WTC11 (cell line): ENCODE measurements around the gene EIF2S1.

ENCODE experiments used
- ATF3 ChIP-seq: sonication (generic); formaldehyde crosslinking; conservative IDR thresholded peaks from 2 replicates; pipeline ENCODE4 v1.8.1; 2022; ENCODE audit warnings: mild to moderate bottlenecking, missing genetic modification reagents
- TF ChIP-seq, protein P1 (sequence below): fragments of 200-600 bp; IDR thresholded peaks from 2 replicates; pipeline ENCODE4 v1.8.0; 2022; ENCODE audit warnings: antibody characterized with exemption

DNA sequence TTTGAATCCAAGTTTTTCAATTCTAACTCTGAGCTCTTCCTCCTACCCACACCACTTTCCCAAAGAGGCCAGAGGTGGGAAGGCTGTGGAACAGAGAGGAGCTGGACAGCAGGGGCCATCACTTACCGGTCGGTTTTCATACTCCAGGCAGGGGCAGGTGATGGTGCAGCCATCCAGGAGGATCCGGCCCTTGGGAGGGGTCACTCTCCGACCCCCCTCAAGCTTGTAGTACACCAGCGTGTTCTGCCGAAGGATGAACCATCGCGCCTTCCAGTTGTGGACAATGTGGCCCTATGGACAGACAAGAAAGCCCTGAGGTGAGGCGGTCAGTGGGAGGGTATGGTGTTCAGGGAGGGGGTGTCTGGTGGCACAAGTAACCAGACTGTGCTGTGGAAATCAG is 37.4 kb downstream of the EIF2S1 start:
- no peak for TF ChIP-seq ATF3 (CRISPR knock-in tag)
- TF ChIP-seq, protein P1, sequence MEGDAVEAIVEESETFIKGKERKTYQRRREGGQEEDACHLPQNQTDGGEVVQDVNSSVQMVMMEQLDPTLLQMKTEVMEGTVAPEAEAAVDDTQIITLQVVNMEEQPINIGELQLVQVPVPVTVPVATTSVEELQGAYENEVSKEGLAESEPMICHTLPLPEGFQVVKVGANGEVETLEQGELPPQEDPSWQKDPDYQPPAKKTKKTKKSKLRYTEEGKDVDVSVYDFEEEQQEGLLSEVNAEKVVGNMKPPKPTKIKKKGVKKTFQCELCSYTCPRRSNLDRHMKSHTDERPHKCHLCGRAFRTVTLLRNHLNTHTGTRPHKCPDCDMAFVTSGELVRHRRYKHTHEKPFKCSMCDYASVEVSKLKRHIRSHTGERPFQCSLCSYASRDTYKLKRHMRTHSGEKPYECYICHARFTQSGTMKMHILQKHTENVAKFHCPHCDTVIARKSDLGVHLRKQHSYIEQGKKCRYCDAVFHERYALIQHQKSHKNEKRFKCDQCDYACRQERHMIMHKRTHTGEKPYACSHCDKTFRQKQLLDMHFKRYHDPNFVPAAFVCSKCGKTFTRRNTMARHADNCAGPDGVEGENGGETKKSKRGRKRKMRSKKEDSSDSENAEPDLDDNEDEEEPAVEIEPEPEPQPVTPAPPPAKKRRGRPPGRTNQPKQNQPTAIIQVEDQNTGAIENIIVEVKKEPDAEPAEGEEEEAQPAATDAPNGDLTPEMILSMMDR = no peak
